RWPE1 (cell line): ENCODE data around the gene BOD1.

ENCODE experiments used
- CTCF ChIA-PET: fragments of 350-600 bp; sonication (Branson Sonifier 250); formaldehyde crosslinking; extraction: SDS; loops from one replicate; lab custom pipeline; 2021; lab: Yijun Ruan, JAX
- POLR2A ChIA-PET: fragments of 400-600 bp; formaldehyde crosslinking; extraction: SDS; loops from one replicate; lab custom pipeline; 2020; ENCODE audit warnings: antibody characterized with exemption; ENCODE audit not compliant: low non-redundant PET; lab: Yijun Ruan, JAX
- DNase-seq: peaks from one replicate; pipeline ENCODE4 v3.0.0; 2012; ENCODE audit warnings: low spot score
- H3K27ac ChIP-seq: fragments of 450-650 bp; 2 replicates; pipeline ENCODE4 v1.5.1; 2017
- CTCF ChIP-seq: fragments of 450-650 bp; conservative IDR thresholded peaks from 2 replicates; pipeline ENCODE4 v1.5.1; 2017; ENCODE audit warnings: low read depth, mild to moderate bottlenecking

The BOD1 gene

GRCh38 chr5:173572431-173573125, 43.9 kb downstream of the BOD1 start:
- DNase-seq: no peak
- 0 out of 2 replicates have a peak overlapping the region, but pooled peaks have one; percentile 18 for H3K27ac ChIP-seq
- TF ChIP-seq CTCF: no peak
- POLR2A ChIA-PET: no interaction called here
- CTCF ChIA-PET: interaction anchor here (0.6 to 3.8 kb wide), 31 partner anchors 10 to 419 kb away, joined by 3 to 53 read pairs (median 4); partner anchors contain the start of gene STC2

GRCh38 chr5:173570321-173571090, 45.9 kb downstream of the BOD1 start:
- ChIA-PET POLR2A (no interaction called here), CTCF (interaction anchor here (0.5 to 1.2 kb wide), 6 partner anchors 11 to 577 kb away, joined by 3 to 4 read pairs (median 3); no protein-coding TSS in a partner anchor)
- TF ChIP-seq CTCF: no peak

GRCh38 chr5:173568703-173569102, 47.7 kb downstream of the BOD1 start:
- CTCF ChIA-PET: interaction anchor here (0.8 kb wide), 1 partner anchor 11 kb away, joined by 3 read pairs; no protein-coding TSS in a partner anchor
- POLR2A ChIA-PET: no interaction called here
- TF ChIP-seq CTCF: no peak
- no peak overlapping the region for H3K27ac ChIP-seq
- DNase-seq: no peak

More at GRCh38 chr5:173570321-173571090, 45.9 kb downstream of the BOD1 start:
- no peak overlapping the region for H3K27ac ChIP-seq
- DNase-seq: no peak

- H3K27ac ChIP-seq: no peak overlapping the region
- TF ChIP-seq CTCF: no peak
- POLR2A ChIA-PET: no interaction called here
- DNase-seq: no peak
- CTCF ChIA-PET: interaction anchor here (0.6 kb wide), 1 partner anchor 20 kb away, joined by 3 read pairs; no protein-coding TSS in a partner anchor
Observed at GRCh38 chr5:173568128-173568527, 48.3 kb downstream of the BOD1 start.

GRCh38 chr5:173567548-173567947, 48.9 kb downstream of the BOD1 start:
- H3K27ac ChIP-seq: no peak overlapping the region
- ChIA-PET CTCF (interaction anchor here (0.6 kb wide), 1 partner anchor 21 kb away, joined by 3 read pairs; no protein-coding TSS in a partner anchor), POLR2A (no interaction called here)
- TF ChIP-seq CTCF: no peak
- DNase-seq: peak; percentile 78

- ChIA-PET CTCF (no interaction called here), POLR2A (no interaction called here)
- DNase-seq: no peak
- no peak overlapping the region for H3K27ac ChIP-seq
- no peak for TF ChIP-seq CTCF
Observed at GRCh38 chr5:173565491-173566072, 50.9 kb downstream of the BOD1 start.
